GM19455 (cell line): Measurements from ENCODE around the gene MKNK1.

Experiments
- ATAC-seq: cut with Tn5 transposase; IDR thresholded peaks from one replicate; pipeline ENCODE4 v1.9.1; 2021; ENCODE audit not compliant: unreplicated experiment

The MKNK1 gene

GRCh38 chr1:46544561-46545240 lies 59.4 kb downstream of the MKNK1 start:
- ATAC-seq: no peak

GRCh38 chr1:46543761-46544560 lies 60.1 kb downstream of the MKNK1 start:
- no peak for ATAC-seq

GRCh38 chr1:46543382-46543760 lies 60.7 kb downstream of the MKNK1 start:
- no peak for ATAC-seq

- no peak for ATAC-seq
These were observed 64.1 kb downstream of the MKNK1 start for GRCh38 chr1:46539972-46540371.

- no peak for ATAC-seq
These were observed 65.9 kb downstream of the MKNK1 start for GRCh38 chr1:46538147-46538546.

DNA sequence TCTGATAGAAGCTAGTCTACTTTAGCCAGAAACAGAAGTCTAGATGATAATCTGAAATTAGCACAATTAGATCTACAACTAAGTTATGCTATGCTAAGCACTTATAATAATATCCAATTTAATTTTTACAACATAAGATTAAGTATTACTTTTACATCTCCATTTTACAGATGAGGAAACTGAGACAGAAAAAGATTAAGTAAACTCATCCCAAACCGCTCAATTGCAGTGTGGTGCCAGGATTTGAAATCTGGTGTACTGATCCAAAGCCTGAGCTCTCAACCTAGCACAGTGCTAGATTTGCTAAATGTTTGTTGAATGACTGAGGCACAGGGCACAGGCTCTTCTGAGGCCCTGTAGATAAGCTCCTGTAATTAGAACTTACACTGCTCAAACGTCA lies 66.4 kb downstream of the MKNK1 start:
- no peak for ATAC-seq

DNA sequence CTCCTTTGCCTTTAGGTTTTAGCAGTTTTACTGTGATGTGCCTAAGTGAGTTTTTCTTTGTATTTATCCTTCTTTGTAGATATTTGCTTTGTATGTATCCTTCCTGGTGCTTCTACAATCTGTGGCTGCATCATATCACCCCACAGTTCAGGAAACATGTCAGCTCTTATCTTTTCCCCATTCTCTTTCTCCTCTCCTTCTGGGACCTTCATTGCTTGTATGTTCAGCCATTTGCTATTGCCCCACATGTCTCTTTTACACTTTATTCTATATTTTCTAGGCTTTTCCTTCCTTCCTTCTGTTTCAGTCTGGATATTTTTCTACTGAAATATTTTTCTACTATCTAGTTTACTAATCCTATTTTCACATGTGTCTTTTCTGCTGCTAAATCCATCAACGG lies 67.5 kb downstream of the MKNK1 start:
- ATAC-seq: no peak

DNA sequence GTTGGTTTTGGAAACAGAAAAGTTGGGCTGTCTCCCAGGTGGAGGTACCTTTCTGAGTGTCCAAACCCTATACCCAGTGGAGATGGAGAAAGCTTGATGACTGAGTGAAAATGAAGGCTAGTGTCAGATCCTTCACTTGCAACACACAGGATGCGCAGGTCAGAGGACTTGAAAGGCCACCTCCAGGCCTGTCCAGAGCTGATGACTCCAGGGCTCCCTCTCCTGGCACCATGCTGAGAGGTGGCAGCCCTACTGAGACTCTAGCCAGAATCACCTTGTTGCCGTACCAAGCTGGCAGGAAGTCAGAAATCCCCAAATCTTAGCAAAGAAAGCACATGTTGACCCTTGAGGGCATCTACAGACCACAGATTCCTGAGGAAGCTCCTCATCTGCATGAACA lies 69.0 kb downstream of the MKNK1 start:
- ATAC-seq: no peak

- ATAC-seq: peak; percentile 48
These were observed 70.7 kb downstream of the MKNK1 start for GRCh38 chr1:46533179-46533864.

GRCh38 chr1:46532498-46533178 lies 71.4 kb downstream of the MKNK1 start:
- peak; percentile 55 for ATAC-seq

GRCh38 chr1:46532095-46532494 lies 72.0 kb downstream of the MKNK1 start:
- no peak for ATAC-seq

- no peak for ATAC-seq
These were observed 73.2 kb downstream of the MKNK1 start for GRCh38 chr1:46530791-46531409.

GRCh38 chr1:46530311-46530710 lies 73.8 kb downstream of the MKNK1 start:
- no peak for ATAC-seq

DNA sequence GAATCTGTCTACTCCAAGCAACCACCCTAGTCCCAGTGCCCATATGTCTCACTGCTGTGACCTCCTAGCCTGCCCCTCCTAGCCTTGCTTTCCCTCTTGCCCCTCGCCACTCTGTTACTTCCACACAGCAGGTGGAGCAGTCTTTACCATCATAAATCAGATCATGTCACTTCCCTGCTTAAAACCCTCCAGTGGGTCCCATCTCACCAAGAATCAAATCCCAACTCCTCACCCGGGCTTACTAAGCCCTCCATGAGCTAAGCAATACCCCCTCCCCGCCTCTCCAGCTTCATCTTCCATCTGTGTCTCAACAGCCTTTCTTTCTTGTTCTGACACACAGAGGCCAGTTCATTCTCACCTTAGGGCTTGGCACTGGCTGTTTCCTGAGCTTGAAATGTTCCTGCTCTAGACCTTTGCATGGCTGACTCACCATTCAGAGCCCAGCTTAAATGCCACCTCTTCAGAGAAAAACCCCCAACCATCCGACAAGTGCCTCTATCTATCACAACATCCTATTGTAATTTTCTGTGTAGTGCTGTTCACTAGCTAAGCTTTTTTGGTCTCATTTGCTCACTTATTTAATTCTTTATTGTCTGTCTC lies 74.9 kb downstream of the MKNK1 start:
- ATAC-seq: no peak

DNA sequence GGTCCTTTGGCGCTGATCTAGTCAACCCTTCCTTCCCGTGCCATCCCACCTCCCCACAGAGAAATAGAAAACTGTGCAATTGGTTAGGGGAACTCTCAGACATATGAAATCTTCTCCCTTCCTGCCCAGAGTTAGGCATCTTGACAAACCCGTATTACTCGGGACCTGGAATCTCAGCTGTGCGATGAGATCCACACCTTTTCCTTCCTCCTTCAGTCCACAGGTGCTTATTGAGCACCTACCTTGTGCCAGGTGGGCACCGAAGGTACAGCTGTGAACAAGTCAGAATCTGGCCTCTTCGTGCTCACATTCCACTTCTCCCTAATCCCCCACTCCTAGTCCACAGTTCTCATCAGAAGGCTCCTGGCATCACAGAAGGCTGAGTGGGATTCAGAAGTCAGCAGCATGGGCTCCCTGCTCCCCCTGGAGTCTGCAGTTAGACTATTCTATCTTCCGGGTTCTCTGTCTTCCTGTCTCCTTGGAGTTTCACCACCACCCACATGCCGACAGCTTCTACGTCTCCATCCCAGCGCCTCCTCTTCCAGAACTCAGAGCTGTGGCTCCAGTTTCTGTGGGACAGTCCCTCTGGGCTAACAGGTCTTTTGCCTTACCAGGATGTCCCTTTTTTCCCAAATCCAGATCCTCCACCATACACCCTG lies 75.6 kb downstream of the MKNK1 start:
- no peak for ATAC-seq

- no peak for ATAC-seq
These were observed 76.4 kb downstream of the MKNK1 start for GRCh38 chr1:46527474-46528296.

DNA sequence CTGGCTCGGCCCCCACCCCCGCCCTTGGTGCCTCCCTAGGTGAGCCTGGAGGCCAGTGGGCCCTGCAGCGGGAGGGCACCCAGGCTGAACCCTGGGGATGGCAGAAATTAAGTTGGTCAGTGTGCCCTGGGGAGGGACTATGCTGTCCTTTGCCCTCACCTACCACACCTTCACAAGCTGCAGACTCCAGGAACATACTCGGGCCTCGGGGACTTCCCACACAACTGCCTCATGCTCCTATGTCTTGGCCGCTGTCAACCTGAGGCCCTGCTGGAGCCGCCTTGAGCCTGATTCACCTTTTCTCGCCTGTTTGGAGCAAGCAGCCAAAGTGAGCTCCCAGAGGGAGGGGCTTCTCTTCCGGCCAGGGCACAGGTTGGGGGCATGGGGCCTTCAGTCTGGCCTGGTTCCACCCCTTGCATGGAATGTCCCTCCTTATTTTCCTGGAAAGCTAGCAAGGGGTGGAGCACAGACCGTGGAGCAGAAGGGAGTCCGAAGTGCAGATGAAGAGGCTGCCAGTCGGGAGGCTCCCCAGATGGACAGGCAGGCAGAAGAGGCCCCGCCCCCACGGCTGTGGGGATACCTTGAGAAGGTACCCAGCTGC lies 77.3 kb downstream of the MKNK1 start:
- no peak for ATAC-seq

GRCh38 chr1:46526013-46526690 lies 77.9 kb downstream of the MKNK1 start:
- ATAC-seq: no peak
